GM19351 (cell line): ENCODE results near the gene STX12.
A peak's percentile ranks its signal among the peaks of the same experiment; 100 is the strongest.
"Not testable (repeated sequence)": the region's sequence is repeated elsewhere in the genome, so short reads cannot be mapped to it uniquely, and the experiment has no call there.

Source experiments
- ATAC-seq: cut with Tn5 transposase; IDR thresholded peaks from one replicate; pipeline ENCODE4 v1.9.1; 2021; ENCODE audit warnings: mild to moderate bottlenecking, moderate library complexity; ENCODE audit not compliant: unreplicated experiment

Gene STX12

DNA sequence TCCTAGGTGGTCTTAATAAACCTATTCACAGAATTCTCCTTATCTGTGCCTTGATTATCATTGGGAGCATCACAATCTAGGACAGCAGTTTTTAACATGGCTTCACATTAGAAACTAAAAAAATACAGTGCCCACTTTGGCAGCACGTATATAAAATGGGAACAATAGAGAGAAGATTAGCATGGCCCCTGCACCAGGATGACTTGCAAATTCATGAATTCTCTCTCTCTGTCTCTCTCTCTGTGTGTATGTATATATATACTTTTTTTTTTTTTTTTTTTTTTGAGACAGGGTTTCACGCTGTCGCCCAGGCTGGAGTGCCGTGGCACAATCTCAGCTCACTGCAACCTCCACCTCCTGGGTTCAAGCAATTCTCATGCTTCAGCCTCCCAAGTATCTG, 51.4 kb downstream of the STX12 start:
- ATAC-seq: no peak

DNA sequence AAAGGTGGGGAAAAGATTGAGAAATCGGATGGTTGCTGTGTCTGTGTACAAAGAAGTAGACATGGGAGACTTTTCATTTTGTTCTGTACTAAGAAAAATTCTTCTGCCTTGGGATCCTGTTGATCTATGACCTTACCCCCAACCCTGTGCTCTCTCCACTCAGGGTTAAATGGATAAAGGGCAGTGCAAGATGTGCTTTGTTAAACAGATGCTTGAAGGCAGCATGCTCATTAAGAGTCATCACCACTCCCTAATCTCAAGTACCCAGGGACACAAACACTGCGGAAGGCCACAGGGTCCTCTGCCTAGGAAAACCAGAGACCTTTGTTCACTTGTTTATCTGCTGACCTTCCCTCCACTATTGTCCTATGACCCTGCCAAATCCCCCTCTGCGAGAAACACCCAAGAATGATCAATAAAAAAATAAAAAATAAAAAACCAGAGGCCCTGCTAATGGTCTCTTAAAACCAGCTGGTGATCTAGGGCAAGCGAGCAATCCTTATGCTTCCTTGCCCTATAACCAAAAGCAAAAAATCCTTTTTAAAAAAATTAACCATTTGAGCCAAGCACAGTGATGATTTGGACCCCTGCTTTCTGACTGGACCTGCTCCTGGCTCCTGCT, 56.4 kb downstream of the STX12 start:
- not testable (repeated sequence) for ATAC-seq

DNA sequence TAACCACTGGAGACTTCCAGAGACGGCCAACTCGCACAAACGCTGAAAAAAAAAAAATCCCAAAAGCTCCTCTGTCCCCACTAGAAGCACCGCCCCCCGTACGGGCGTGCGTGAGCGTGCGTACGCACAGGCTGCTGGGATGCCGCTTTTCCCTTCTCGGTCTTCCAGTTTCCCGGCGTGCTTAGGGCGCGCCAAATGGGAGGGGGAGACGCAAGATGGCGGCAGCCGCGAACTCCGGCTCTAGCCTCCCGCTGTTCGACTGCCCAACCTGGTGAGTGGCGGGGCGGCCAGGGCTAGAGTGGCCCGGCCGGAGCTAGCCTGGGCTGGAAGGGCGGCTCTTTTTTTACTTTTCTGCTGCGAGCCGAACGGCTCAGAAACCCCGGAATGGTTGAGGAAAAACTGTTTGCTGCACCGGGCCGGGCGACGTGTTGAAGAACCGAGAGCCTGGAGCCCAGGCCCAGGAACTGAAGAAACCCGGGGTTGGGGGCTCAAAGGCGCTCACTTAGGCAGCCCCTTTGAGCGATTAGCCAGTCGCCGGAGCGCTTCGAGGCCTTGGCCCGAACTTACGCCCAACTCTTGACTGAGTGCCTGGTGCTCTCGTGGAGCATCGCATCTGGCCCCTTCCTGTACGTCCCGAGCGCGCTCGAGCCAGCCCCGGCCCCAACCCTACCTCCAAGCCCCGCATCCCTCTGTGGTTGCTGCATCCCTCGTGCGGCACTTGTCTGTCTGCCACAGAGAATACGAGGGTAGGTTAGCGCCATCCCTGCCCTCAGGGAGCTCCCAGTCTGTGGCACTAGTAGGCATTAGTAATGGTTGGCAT, 57.8 kb downstream of the STX12 start, which contains the start of gene PPP1R8:
PPP1R8 (plus strand) TSS at position 162 of the 820 bp plus-strand sequence; CDS start at position 216, 54 bp downstream.
- peak; percentile 87 for ATAC-seq

DNA sequence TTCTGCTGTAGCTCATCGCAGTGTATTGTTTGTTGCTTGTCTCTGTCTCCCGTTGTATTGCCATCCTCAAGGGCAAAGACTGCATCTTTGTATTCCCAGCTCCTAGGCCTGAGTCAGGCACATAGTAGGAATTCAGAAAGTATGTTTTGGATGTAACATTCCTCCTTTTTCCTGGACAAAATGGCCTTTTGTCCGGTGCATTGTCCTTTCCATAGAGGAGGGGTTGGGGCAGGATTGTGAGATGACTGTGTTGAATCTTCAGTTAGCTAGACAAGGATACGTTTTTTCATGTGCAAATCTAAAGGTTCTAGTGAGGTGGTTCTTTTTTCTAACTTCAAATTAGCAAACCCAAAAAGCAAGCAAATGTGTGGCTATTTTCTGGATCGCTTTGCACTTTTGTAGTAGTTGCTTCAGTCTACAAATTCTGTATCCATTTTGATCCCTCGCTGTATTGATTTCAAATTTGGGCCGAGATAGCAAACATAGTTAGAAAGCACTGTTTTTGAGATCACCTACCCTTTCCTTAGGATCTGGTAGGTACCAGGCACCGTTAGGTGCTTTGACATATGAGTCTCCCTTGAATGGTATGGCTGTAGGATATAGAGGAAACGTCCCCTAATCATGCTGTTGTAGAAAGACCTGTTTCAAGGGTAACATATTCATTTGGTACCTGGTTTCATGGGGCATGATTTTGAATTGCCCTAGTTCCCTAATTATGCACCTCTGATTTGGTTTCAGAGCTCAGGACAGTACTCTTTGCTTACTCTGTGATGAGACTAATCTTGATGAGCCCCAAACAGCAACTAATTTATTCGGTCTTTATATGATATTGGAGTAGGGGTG, 58.8 kb downstream of the STX12 start:
- ATAC-seq: no peak

DNA sequence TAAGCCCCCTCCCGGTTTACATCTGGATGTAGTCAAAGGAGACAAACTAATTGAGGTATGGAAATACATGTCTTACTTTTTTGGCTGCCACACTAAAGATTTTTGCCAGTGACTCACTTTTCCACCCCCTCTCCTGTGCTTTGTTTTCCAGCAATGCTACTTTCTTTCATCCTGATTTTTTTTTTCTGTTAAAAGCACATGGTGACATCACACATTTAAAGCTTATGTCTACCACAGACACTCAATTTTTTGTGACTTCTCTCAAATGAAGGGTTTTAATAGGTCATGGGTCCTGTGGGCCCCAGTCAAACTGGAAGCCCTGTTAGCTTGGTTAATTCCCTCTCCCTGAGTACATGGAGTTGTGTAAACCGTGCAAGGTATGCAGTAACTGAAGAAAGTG, 59.7 kb downstream of the STX12 start:
- no peak for ATAC-seq

DNA sequence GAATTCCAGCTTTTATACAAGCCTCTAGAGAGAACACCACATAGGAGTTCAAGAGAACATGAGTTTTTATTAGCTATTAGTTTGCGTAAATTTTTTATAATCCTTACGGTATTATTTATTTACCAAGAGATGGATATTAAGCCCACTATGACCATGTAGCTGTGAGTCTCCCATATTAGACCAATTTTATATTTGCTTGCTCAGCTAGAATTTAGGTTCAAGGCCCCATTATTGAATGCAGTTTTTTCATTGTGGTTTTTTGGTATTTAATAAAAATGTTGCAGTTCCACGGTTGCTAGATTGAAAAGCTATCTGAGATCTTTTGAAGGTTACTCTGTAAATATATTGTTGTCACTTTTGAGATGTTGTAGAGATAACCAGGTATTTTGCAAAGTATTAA, 60.5 kb downstream of the STX12 start:
- no peak for ATAC-seq

- no peak for ATAC-seq
These were observed 62.0 kb downstream of the STX12 start for GRCh38 chr1:27835046-27835445.

DNA sequence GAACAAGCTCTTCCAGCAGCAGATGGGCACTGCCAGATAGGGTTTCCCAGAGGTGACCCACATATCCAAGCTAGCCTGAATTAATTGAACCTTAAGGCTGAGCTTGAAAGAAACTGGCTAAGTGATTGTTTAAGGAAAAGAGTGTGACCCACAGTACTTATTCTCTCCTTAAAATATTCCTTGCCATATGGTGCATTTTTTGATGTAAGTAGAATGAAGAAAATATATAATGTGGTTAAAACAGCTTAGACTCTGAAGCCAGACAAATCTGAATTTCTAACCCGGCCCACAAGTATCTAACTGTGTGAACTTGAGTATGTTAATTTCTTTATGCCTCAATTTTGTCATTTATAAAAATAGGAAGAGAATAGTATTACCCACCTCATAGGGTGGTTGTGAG, 62.5 kb downstream of the STX12 start:
- ATAC-seq: no peak

- ATAC-seq: no peak
These were observed 76.9 kb downstream of the STX12 start for GRCh38 chr1:27849951-27850350.

GRCh38 chr1:27855085-27855484, 82.1 kb downstream of the STX12 start:
- no peak for ATAC-seq

- no peak for ATAC-seq
These were observed 83.7 kb downstream of the STX12 start for GRCh38 chr1:27856561-27857343.

GRCh38 chr1:27857552-27857951, 84.5 kb downstream of the STX12 start:
- ATAC-seq: not testable (repeated sequence)

DNA sequence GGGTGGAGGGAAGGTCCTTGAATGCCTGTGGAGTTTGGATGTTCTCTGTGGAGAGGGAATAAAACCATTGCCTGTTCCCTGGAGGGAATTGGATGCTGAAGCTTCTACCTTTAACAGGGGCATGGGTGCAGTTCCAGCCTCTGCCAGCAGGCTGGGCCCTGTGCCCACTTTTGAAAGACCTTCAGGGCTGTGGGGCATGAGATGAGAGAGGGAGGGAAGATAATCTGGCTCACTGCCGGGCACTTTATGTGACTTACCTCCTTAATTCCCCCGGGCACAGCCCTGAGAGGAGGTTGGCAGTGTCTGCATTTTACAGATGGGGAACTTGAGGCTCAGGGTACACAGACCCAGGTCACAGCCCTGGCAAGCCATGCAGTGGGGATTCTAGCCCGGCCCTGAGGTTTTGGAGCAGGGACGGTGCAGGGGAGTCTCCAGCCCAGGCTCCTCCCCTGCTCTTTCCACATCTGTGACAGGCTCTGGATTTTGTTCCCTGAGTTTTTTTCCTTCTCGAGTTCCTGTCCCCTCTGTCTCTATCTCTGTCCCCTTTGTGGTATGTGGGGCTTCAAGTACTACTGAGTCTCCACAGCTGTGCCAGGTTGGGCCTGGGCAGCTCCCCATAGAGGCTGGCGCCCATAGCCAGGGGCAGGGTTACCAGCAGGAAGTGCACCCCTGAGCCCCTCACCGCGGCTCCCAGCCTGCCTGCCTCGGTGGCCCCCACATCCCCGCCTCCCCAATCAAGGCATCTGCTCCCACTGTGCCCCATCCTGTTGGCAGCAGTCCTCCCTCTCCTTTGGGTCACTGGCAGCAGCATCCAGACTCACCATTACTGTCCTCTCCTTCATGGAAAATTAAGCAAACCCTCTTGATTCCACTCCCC, 85.3 kb downstream of the STX12 start:
- no peak for ATAC-seq

DNA sequence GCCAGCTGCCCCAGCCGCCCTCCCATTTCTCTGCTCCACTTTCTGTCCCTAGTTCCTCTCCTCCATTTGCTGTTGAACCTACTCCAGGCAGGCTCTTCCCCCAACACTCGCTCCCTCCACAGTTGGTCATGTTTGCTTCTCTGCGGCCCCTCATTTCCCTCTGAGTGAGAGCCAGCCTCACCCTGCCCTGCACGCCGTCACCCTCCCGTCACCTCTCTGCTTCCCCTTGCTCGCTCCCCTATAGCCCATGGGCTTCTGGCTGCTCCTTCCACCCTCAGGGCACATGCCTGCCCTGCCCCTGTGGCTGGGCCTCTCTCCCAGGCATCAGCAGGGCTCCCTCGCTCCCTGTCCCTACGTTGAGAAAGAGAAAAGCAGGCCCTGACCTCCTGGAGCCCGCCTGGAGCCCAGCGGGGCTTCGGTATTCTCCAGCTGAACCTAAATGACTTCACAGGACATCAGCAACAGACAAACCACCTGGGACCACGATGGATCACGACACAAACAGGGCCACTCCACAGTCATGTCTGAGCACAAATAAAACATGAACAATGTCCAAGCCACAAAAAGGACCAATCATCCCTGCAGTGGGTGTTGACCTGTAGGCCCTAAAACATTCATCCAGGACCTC, 86.0 kb downstream of the STX12 start:
- ATAC-seq: no peak

GRCh38 chr1:27861436-27861835, 88.4 kb downstream of the STX12 start:
- no peak for ATAC-seq

DNA sequence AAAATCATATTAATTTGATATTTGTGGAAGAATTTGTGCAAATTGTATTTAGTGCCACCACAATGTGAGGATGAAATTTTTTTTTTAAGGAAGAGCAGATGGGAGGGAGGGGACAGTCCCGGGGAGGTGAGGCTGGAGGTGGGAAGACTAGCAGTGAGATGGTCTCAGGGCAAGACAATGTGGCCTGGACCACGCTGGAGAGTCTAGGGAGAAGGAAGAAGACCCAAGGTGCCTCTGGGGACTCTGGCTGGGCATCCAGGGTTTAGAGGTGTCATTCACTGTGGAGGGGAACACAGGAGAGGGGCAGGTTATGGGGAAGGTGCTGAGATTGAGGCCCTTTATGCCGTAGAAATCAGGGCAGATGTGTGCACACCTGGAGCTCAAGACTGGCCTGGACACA, 89.0 kb downstream of the STX12 start:
- ATAC-seq: no peak

- ATAC-seq: no peak
These were observed 89.9 kb downstream of the STX12 start for GRCh38 chr1:27862671-27863537.

- no peak for ATAC-seq
These were observed 90.5 kb downstream of the STX12 start for GRCh38 chr1:27863538-27863915.
